OCI-M2 (cell line): ENCODE measurements around the gene DSCAM.
"Not testable (repeated sequence)": the region's sequence is repeated elsewhere in the genome, so short reads cannot be mapped to it uniquely, and the experiment has no call there.

ENCODE experiments used
- DNase-seq: peaks from one replicate; lab custom pipeline; 2025; ENCODE audit not compliant: unreplicated experiment; lab: John Stamatoyannopoulos, UW

The DSCAM gene

GRCh38 chr21:40073642-40074041, 773.3 kb downstream of the DSCAM start:
- DNase-seq, result no peak

DNA sequence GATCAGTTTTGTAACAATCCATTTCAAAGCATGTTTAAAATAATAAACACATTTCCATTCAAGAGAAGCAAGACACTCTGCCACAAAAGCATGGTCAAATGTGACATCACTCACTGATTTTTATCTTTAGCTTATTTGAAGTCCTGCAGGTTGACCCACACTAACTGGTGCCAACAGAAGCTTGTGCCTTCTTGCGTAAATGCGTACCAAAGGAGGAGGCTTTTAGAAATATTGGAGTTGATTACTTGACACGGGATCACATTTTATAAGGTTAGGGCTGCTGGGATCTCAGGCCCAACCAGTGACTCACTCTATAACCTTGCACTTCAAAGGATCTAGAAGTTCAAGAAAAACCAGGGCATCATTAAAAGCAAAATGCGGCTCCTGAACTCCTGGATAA, 776.1 kb downstream of the DSCAM start:
- DNase-seq, result no peak

- DNase-seq, result no peak
Measured at GRCh38 chr21:40067751-40068150, 779.2 kb downstream of the DSCAM start.

DNA sequence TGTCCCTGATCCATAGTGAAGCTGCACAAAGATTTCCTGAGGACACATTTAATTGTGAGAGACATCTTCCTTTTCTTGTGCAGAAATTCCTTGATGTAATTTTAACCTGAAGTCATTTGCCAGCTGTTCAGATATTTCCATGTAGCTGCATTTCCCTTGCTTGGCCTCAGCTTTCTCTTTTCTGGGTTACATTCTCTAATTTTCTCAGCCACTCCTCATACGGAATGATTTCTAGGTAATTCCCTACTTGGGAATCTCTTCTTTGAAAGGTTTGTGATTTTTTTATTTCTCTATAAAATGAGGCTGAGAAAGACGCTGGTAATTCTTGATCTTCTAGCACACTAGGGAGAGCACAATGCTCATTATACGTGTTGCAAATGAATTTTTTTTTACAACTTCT, 780.7 kb downstream of the DSCAM start:
- no peak for DNase-seq

- DNase-seq, result no peak
Measured at GRCh38 chr21:40060083-40060677, 786.8 kb downstream of the DSCAM start.

GRCh38 chr21:40057331-40057730, 789.6 kb downstream of the DSCAM start:
- no peak for DNase-seq

DNA sequence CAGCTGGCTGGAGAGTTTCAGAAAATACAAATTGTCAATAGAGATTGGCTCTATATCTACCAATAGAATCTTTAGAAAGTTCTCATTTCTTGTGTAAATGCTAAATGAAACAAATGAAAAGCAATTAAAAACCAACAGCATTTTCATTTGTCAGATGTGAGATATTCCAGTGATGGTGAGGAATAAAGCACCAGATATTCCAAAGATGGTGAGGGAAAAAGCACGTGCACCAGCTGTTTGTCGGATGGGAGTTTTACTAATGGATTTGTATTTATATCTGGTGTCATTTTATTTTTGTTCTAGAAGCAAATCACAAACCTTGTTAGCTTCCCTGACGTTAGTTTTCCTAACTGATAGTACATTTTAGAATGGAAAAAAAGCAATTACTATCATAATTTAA, 790.9 kb downstream of the DSCAM start:
- no peak for DNase-seq

GRCh38 chr21:40054403-40054802, 792.6 kb downstream of the DSCAM start:
- no peak for DNase-seq

GRCh38 chr21:40053007-40053406, 794.0 kb downstream of the DSCAM start:
- DNase-seq, result no peak

- DNase-seq, result no peak
Measured at GRCh38 chr21:40052276-40052675, 794.7 kb downstream of the DSCAM start.

- no peak for DNase-seq
Measured at GRCh38 chr21:40051801-40052200, 795.2 kb downstream of the DSCAM start.

GRCh38 chr21:40049931-40050290, 797.0 kb downstream of the DSCAM start:
- no peak for DNase-seq

DNA sequence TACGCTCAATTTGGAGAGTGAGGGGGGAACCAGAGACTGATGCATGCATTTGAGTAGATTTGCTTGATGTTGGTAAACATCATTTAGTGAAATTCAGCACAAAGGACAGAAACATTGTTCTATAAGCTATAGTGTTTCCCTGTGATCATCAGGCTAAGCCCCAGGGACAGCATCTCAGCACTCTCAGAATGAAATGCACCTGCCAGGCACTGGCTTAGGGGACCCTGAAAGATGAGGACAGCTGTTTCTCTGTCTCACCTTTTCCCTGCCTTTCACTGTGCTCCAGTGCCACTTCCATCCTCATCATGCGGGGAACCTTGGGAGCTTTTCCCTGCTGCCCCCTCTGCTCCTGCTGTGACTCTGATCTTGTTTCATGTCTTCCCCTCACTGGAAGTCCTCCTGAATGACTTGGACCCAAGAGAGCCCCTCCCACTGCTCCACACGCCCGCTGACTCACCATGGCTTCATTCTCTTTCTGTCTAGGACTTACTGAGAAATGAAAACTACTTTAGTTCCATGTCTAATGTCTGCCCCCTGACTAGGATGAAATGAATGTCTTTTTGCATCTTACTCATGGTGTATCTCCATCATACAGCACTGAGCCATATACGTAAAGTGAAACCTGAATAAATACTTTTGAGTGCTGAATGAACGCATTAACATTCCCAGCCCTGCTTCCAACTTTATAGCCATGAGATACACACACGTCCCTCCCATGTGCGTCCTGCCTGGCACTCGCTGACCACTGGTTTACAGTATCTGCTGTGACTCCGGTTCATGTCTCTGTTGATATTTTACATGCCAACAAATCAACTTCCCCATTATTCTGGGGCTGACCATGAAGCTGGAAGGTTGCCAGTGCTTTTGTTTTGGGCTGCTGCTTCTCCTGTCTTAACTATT, 797.7 kb downstream of the DSCAM start:
- DNase-seq, result no peak

DNA sequence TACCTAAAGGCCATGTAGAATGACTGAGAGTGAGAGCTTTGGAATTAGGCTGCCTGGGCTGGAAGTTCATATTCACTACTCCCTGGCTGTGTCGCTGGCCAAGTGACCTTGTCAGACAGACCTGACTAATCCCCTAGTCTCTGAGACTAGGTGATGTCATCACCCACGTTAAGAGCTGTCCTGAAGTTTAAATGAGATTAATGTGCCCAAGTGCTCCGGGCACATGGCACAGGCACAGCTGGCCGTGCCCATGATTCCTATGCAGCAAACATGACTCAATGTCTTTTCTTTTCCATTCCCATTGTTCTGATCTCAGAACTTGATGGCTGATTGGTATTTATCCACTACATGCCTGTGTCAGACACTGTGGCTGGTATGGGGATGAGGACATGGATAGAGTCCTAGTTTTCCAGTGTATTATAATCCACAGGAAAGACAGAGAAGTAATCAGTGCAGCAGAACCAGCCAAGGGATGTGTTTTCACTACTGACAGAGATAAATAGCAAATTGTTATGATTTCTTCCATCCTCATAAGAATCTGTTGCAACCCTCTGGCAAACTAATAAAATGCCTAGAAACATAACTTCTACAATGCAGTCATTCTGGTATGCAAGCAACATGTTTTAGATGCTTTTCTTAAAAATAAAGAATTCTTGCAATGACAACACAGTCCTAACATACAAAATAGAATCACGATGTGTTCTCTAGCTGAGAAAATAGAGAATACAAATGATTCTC, 798.8 kb downstream of the DSCAM start:
- DNase-seq, result no peak

DNA sequence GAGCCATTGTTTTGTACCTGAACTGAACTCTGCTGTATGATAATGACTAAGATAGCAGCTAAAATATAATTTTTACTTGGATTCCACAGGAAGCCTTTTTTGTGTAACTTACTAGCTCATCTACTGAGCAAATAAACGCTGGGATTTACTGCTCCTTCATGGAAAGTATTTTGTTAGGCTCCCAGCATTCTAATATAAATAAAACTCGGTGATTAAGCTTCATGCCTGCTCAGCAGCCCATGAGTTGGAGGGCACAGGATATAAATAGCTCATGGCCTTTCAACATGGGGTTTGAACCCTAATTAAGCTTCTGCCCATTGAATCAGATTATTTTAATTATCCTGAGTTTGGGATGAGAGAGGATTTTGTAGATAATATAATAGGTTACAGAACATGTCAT, 799.7 kb downstream of the DSCAM start:
- no peak for DNase-seq

DNA sequence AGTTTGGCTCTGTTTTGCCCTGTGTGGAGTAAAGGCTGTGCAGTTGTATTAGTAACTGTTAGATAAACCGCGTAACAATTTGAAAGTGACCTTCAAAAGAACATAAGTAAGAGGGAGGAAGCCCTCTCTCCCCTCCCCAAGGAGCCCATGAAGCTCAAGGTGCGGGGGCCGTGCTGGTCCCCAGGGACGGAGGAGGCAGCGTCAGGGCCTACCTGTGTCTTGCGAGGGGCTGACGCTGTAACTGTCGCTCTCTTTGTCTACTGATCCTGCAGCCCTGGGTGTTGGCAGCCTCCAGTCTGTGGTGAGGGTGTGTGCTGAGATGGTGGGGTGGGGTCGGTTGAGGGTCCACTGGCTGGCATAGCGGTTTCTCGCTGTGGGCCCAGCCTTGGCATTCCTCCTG, 803.1 kb downstream of the DSCAM start:
- DNase-seq, result no peak

DNA sequence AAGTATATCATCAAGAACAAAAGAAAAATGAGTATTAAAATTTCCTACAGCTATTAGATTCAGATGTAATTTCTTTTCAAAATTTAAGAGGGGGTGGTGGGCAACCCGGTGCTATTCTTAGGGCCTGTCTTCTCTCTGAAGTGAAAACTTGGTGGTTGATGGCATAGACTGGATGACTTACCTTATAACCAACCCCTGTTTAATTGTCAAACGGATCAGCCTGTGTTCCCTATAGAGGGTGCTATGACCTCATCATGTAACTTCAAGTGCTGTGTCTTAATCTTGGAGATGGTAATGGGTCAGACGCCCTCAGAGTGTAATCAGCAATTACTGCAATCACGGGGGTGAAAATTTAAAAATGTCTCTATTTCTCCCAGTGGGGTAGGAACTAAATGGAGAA, 803.5 kb downstream of the DSCAM start:
- no peak for DNase-seq

DNA sequence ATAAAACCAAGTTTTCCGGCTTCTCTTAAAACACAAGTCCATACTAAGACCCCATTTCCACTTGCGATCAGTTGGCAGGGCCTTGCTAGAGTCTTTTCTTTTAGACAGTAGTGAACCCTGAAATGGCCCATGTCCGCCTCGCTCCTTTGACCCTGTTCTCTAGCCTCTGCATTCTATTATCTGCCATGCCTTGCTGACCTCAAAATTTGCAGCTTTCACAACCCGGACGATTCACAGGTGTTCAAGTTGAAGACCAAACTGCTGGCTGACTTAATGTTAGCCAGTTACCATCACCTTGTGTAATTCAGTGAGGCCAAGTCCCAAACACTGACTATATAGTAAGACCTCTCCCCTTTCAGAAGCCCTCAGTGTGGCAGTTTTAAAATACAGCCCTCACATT, 805.5 kb downstream of the DSCAM start:
- DNase-seq, result no peak

DNA sequence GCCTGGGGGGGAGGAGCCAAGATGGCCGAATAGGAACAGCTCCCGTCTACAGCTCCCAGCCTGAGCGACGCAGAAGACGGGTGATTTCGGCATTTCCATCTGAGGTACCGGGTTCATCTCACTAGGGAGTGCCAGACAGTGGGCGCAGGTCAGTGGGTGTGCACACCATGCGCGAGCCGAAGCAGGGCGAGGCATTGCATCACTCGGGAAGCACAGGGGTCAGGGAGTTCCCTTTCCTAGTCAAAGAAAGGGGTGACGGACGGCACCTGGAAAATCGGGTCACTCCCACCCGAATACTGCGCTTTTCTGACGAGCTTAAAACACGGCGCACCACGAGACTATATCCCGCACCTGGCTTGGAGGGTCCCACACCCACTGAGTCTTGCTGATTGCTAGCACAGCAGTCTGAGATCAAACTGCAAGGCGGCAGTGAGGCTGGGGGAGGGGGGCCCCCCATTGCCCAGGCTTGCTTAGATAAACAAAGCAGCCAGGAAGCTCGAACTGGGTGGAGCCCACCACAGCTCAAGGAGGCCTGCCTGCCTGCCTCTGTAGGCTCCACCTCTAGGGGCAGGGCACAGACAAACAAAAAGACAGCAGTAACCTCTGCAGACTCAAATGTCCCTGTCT, 813.7 kb downstream of the DSCAM start:
- DNase-seq, result not testable (repeated sequence)

- DNase-seq, result no peak
Measured at GRCh38 chr21:40029888-40030287, 817.1 kb downstream of the DSCAM start.

- DNase-seq, result not testable (repeated sequence)
Measured at GRCh38 chr21:40028393-40028792, 818.6 kb downstream of the DSCAM start.
